HFFc6 (cell line): ENCODE measurements around the gene DNAH3. TPM values are rescaled to one million over a fixed set of nuclear protein-coding genes. Genes with fewer than 3 reads are reported as not detected.

Experiments
- DNase-seq: peaks from one replicate; pipeline ENCODE4 v3.0.0-alpha.2; 2018
- H3K27ac Mint-ChIP-seq: 2 replicates; pipeline ENCODE4 v1.8.0; 2020; ENCODE audit warnings: mild to moderate bottlenecking, mixed read lengths
- H3K27me3 Mint-ChIP-seq: 2 replicates; pipeline ENCODE4 v1.8.0; 2021; ENCODE audit warnings: mild to moderate bottlenecking, moderate library complexity, mixed read lengths; ENCODE audit not compliant: insufficient read depth
- H3K36me3 Mint-ChIP-seq: 2 replicates; pipeline ENCODE4 v1.8.0; 2021; ENCODE audit warnings: low read depth, mixed read lengths
- H3K4me1 Mint-ChIP-seq: 2 replicates; pipeline ENCODE4 v1.8.0; 2020; ENCODE audit warnings: low read depth, mixed read lengths
- H3K4me3 Mint-ChIP-seq: 2 replicates; pipeline ENCODE4 v1.8.0; 2020; ENCODE audit warnings: mild to moderate bottlenecking, moderate library complexity, mixed read lengths
- H3K9me3 Mint-ChIP-seq: 2 replicates; pipeline ENCODE4 v1.8.0; 2020; ENCODE audit warnings: mild to moderate bottlenecking, mixed read lengths
- total RNA-seq, 6 experiments: library from RNA; stranded (reverse); fragmentation: NEBNext Ultra II Directional; extraction: Animal tissue kit (Norgen Biotek cat#: 25700); gene quantifications; 2 replicates in 1 of 6; 3 replicates in 5 of 6; pipeline ENCODE4 v1.2.3, GENCODE V29; 2021
- TF ChIP-seq, protein P1 (sequence below): fragments of 200-600 bp; sonication (generic); IDR thresholded peaks from 2 replicates; pipeline ENCODE4 v1.5.0; 2021; ENCODE audit warnings: antibody characterized with exemption, mild to moderate bottlenecking

DNAH3 gene
- total RNA-seq, 6 experiments from 2014 or later, result not detected

DNA sequence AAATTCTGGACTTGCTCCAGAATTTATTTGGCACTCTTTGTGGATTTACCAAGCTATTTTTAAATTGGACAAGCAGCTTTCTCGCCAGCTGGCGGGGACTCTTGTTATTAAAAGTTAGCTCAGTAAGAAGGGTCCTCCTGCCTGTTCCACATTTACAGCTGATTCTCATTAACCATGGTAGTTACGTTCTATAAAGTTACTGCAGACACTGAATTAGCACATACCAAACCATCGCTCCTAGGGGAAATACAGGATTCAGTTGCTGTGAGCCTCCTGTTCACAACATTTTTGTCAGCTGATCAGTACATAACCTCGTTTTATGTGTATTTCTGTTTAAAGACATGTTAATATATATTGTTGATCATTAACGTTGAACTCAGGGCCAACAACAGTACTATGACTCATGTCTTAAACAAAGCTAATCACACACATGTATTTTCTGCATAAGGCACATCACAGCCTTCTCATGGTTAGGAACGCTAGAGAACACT, 12.1 kb upstream of the DNAH3 start:
- H3K27ac Mint-ChIP-seq, result no peak overlapping the region
- H3K4me3 Mint-ChIP-seq, result no peak overlapping the region
- peaks cover 2% of the 10 kb centered on the region; the same call in 1 of the 2 replicates for H3K27me3 Mint-ChIP-seq
- H3K36me3 Mint-ChIP-seq, result peaks cover 29% of the 10 kb centered on the region
- TF ChIP-seq, protein P1, sequence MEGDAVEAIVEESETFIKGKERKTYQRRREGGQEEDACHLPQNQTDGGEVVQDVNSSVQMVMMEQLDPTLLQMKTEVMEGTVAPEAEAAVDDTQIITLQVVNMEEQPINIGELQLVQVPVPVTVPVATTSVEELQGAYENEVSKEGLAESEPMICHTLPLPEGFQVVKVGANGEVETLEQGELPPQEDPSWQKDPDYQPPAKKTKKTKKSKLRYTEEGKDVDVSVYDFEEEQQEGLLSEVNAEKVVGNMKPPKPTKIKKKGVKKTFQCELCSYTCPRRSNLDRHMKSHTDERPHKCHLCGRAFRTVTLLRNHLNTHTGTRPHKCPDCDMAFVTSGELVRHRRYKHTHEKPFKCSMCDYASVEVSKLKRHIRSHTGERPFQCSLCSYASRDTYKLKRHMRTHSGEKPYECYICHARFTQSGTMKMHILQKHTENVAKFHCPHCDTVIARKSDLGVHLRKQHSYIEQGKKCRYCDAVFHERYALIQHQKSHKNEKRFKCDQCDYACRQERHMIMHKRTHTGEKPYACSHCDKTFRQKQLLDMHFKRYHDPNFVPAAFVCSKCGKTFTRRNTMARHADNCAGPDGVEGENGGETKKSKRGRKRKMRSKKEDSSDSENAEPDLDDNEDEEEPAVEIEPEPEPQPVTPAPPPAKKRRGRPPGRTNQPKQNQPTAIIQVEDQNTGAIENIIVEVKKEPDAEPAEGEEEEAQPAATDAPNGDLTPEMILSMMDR, result no peak
- H3K4me1 Mint-ChIP-seq, result peaks cover 71% of the 10 kb centered on the region
- DNase-seq, result no peak
- no peaks in the 10 kb centered on the region for H3K9me3 Mint-ChIP-seq

- Mint-ChIP-seq H3K27me3 (peaks cover 2% of the 10 kb centered on the region; the same call in 1 of the 2 replicates), H3K27ac (no peak overlapping the region), H3K4me1 (peaks cover 70% of the 10 kb centered on the region), H3K9me3 (no peaks in the 10 kb centered on the region), H3K4me3 (no peak overlapping the region), H3K36me3 (peaks cover 29% of the 10 kb centered on the region)
- DNase-seq, result no peak
- TF ChIP-seq, protein P1, result no peak
These were observed 10.6 kb upstream of the DNAH3 start for GRCh38 chr16:21161211-21161610.

DNA sequence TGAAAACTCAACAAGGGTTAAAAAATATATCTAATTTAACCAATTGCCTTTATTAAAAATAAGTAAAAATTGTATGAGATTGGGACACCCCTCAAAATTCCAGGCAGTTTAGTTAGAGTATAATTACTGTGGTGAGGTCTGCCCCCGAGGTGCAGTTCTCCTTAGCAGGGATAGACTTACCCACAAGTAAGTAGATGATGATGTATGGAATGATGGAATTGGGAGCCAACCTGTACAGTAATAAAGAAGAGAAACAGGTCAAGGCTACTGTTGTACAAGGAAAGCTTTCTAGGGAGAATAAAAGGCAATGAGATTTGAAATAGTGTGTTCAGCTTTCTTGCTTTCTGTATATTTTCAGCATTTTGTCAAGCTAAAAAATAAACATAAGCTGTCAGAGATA, 9.6 kb upstream of the DNAH3 start:
- no peak overlapping the region for H3K27ac Mint-ChIP-seq
- no peaks in the 10 kb centered on the region for H3K9me3 Mint-ChIP-seq
- peaks cover 70% of the 10 kb centered on the region for H3K4me1 Mint-ChIP-seq
- H3K4me3 Mint-ChIP-seq, result no peak overlapping the region
- TF ChIP-seq, protein P1, result no peak
- no peak for DNase-seq
- H3K27me3 Mint-ChIP-seq, result no peaks in the 10 kb centered on the region
- peaks cover 26% of the 10 kb centered on the region for H3K36me3 Mint-ChIP-seq

DNA sequence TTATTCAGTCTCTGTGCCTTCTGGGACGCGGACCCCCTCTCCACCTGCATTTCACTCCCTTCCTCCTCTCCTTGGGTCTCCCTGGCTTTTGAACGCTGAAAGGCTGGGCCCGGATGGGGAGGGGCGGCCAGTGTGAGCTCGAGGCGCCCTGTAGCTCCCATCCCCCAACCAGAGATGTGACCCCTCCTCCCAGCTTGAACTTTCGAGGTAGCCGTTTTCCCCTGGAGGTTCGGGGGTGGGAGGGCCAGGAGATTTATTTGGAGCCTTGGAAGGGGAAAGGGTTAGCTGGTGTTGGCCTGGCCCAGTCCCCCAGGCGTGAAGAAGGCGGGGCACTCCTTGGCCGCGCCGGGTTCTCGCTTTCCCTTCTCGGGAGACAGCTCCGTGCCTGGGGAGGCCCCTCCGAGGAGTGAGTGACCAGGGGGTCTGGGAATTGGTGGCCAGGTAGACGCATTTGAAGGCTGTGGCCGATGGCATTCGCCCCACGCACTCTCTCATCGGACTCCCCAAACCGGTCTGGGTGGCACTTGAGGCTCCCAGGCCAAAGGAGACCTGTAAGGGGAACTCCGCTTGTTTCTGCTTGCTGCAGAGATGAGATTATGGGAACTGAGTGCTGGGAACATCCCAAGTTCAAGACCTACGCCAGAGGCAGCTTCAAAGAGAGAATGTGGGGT, 8.8 kb upstream of the DNAH3 start:
- H3K9me3 Mint-ChIP-seq, result no peaks in the 10 kb centered on the region
- H3K4me3 Mint-ChIP-seq, result peak overlapping the region; percentile 87
- no peak for DNase-seq
- H3K36me3 Mint-ChIP-seq, result peaks cover 17% of the 10 kb centered on the region
- TF ChIP-seq, protein P1, result no peak
- H3K4me1 Mint-ChIP-seq, result peaks cover 70% of the 10 kb centered on the region
- H3K27me3 Mint-ChIP-seq, result no peaks in the 10 kb centered on the region
- H3K27ac Mint-ChIP-seq, result no peak overlapping the region

DNA sequence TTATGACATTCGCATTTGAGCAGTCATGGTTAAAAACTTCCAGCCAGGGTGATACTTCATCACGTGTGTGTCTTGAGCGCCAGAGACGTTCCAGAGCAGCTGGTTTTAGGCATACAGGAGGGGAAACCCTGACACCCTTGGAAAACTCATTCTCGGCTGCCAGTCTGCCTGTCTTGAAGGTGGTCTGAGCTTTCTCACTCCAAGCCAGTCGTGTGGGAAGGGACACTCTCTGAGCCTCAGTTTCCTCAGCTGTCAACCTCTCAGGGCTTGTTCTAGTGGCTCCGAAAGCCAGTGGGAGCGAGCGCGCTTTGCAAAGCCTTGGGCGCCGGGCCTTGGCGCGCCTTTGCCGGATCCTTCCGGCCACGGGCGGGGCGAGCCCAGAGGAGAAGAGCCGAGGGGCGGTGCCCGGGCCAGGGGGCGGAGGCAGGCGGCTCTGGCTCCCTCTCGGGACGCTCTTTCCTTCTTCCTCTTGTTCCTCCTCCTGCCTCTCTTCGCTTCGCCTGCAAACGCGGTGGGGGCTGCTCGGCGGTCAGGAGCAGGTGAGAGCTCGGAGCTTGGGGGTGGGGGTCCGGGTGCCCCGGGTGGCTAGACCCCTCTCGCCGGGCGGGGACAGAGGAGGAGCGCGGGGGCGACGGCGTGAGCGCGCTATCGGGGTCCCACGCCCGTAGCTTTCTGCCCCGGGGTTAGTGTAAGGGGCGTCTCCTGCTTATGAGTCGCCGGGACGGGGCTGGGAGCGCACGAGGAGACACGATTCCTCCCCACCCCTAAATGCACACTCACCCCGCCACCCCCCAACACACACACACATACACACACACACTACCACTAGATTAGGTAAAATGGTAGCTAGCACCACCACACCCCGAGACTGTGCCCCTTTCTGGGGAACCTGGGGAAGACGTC, 7.8 kb upstream of the DNAH3 start, which contains the start of gene LDAF1:
Gene LDAF1 (plus strand): TSS at position 467 of the 903 bp plus-strand sequence. CDS start 2,509 bp downstream, outside the sequence.
- peak within 1 kb of the TSS; percentile 76 for H3K27ac Mint-ChIP-seq
- H3K9me3 Mint-ChIP-seq, result no peaks in the 10 kb centered on the region
- no peaks in the 10 kb centered on the region for H3K27me3 Mint-ChIP-seq
- H3K4me1 Mint-ChIP-seq, result peaks cover 64% of the 10 kb centered on the region
- DNase-seq, result peak; percentile 60
- TF ChIP-seq, protein P1, result no peak
- peaks cover 17% of the 10 kb centered on the region for H3K36me3 Mint-ChIP-seq
- H3K4me3 Mint-ChIP-seq, result peak within 1 kb of the TSS; percentile 87
